ENCODE data around the gene DNAH1.

DNAH1 gene

DNA sequence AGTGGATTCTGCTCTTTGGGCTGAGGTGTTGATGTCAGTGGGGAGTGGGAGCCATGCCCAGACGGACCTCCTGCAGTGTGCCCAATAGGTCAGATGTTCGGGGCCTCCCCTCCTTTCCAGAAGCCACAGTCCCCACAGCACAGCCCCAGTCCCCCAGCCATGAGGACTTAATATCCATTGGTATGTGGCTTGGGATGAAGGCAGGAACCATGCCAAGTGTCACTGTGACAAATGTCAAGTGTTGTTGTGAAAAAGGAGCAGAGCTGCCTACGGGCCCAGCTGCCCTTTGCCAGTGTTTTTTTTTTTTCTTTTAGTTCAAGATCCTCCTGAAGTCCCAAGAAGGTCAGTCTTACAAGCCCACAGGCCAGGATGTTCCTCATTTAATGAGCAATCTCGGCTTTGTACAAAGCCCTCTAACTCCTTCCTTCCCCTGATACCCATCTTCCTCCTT lies 116.6 kb downstream of the DNAH1 start:
- TF ChIP-seq CTCF (IDR thresholded peaks at IDR 0.05; ENCODE audit: low read depth, low read length, missing control alignments), result no peak
- no peak for DNase-seq (ENCODE audit: low read depth)
- H3K4me3 ChIP-seq (ENCODE audit: low read depth, low read length), result no peak overlapping the region

DNA sequence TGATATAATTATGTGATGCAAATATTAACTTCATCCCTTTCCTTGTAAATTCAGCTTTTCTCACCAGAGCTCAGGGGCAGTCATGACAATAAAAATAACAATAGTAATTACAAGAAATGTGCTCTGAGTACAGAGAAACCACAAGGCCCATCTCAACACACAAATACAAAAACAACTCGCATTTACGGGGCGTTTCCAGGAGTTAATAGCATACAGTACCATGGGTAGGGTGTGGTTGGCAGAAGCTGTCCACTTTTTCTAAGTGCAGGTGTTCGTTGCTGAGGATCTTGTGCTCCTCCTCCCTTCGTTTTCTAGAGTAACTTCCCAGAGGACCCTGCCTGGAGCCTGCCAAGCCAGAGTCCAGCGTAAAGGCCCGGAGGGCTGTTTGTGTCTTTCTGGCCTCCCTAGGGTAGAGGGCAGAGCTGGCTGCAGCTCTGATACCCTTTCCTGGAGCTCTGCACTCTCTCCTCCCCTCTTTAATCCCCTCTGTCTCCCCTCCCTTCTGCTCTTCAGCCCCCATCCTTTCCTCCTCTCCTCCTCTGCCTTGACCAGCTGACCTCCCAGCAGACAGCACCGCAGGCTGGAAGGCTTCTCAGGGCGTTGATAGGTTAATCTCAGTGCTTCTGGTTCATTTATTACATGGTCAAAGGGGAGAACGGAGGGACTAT lies 117.3 kb downstream of the DNAH1 start:
- no peak for DNase-seq (ENCODE audit: low read depth)
- no peak for TF ChIP-seq CTCF (IDR thresholded peaks at IDR 0.05; ENCODE audit: low read depth, low read length, missing control alignments)
- H3K4me3 ChIP-seq (ENCODE audit: low read depth, low read length), result no peak overlapping the region

DNA sequence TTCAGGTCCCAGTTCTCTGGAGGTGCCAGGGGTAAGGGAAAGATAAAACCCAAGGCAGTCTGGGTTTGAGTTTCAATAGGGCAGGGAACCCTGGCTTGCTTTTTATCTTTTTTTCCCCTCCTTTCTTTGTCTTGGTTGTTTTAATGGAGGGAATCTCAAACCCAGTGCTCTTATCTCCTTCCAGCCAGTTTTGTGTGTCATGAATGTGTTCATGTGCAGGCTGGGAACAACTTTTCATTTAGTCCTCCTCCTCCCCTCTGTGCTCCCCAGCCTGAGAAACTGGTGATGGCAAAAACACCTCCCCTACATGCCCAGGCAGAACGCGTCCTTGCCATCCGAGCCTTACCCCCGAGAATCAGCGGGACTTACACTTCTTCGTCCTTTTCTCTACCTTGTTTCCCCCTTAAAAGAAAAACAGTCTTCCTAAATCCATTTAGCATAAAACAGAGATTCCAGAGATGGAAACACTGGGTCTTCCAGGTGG lies 117.9 kb downstream of the DNAH1 start:
- TF ChIP-seq CTCF (IDR thresholded peaks at IDR 0.05; ENCODE audit: low read depth, low read length, missing control alignments), result no peak
- no peak for DNase-seq (ENCODE audit: low read depth)

GRCh38 chr3:52434491-52435115 lies 118.5 kb downstream of the DNAH1 start:
- H3K4me3 ChIP-seq (ENCODE audit: low read depth, low read length), result no peak overlapping the region
- DNase-seq (ENCODE audit: low read depth), result no peak
- TF ChIP-seq CTCF (IDR thresholded peaks at IDR 0.05; ENCODE audit: low read depth, low read length, missing control alignments), result no peak

More for the DNA sequence above, 117.9 kb downstream of the DNAH1 start:
- no peak overlapping the region for H3K4me3 ChIP-seq (ENCODE audit: low read depth, low read length)

DNA sequence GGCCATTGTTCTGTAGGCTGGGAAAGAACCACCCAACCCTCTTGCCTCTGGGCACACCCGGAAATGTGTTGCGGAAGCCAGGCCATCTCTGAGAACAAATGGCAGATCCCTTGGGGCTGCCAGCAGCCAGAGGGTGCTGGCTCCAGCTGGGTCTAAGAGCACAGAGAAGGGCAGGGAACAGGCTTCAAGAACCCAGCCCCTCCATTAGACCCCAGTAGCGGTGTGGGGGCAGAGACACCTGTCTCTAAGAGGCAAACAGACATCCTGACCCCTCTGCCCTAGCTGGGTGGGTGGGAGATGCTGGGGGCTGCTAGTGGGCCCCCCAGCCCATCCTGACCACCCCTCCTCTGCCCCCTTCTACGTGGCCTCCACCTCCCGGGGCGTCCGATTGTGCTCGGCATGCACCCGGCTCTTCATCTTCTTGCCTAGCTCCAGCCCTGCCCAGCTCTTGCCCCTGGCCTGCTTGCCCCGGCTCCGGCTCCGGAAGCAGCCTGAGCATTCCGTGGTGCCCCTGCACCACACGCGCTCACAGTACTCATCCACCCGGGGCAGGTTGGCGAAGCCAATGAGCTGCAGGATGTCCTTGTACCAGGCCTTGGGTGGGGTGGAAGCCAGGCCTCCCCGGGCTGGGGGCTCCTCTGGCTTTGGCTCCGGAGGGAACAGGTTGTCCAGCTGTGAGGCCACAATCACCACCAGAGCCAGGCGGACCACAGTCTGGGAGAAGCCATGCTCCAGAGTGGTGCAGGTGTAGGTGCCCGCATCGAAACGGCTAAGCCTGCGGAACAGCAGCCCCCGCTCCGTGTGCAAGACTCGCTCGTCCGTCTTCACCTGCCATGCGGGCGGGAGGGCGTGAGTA lies 119.4 kb downstream of the DNAH1 start:
- TF ChIP-seq CTCF (IDR thresholded peaks at IDR 0.05; ENCODE audit: low read depth, low read length, missing control alignments), result no peak
- H3K4me3 ChIP-seq (ENCODE audit: low read depth, low read length), result no peak overlapping the region
- no peak for DNase-seq (ENCODE audit: low read depth)

DNA sequence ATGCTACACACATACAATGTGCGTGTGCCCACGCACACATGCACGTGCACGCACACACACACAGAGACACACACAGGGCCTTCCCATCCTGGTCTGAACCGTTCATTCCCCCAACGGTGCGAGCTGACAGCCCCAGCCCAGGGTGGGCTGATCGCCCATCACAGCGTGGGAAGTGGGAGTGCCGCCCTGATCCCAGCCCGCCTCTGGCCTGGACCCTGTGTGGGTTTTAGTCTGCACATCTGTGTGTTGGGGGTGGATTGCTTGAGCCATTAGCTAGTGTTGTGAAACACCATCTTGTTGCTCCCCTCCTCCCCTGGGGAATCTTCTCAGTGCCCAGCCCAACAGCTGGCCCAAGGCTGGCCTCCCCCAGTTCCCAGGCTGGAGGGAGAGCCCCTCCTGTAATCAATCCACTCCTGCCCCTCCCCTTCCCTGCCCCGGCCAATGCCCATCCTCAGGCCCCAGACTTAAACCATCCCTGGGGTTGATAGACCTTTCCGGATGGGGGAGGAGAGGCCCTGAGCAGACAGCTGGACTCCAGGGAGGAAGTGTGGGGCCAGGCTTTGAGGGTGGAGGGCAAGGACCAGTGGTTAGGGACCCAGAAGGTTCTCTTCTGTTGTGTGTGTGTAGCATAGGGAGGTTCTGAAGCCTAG lies 120.5 kb downstream of the DNAH1 start:
- no peak for DNase-seq (ENCODE audit: low read depth)
- TF ChIP-seq CTCF (IDR thresholded peaks at IDR 0.05; ENCODE audit: low read depth, low read length, missing control alignments), result no peak
- no peak overlapping the region for H3K4me3 ChIP-seq (ENCODE audit: low read depth, low read length)
